GM12874 (cell line): ENCODE data around the gene ZNF563.

ENCODE experiments used
- CTCF ChIP-seq: IDR thresholded peaks from 2 replicates; pipeline ENCODE4 v1.5.1; 2011; ENCODE audit warnings: low read depth, mild to moderate bottlenecking, control low read depth, low read length, moderate library complexity; ENCODE audit not compliant: insufficient read depth

Gene ZNF563

GRCh38 chr19:12353375-12353774, 19.9 kb upstream of the ZNF563 start:
- no peak for TF ChIP-seq CTCF

- TF ChIP-seq CTCF = no peak
These were observed 17.4 kb upstream of the ZNF563 start for GRCh38 chr19:12350890-12351197.

DNA sequence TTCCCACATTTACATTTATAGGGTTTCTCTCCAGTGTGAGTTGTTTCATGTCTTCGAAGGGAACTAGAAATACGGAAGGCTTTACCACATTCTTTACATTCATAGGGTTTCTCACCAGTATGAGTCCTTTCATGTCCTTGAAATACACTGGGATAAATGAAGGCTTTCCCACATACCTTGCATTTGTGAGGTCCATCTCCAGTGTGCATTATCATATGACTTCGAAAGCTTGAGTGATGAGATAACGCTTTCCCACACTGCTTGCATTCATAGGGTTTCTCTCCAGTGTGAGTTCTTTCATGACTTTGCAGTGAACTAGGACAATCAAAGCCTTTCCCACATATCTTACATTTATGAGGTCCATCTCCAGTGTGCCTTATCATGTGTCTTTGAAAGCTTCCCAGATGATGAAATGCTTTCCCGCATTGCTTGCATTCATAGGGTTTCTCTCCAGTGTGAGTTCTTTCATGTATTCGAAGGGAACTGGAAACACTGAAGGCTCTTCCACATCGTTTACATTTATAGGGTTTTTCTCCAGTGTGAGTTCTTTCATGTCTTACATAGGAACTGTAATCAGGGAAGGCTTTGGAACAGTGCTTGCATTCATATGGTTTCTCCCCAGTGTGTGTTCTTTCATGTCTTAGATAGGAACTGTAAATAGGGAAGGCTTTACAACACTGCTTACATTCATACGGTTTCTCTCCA, 16.9 kb upstream of the ZNF563 start:
- TF ChIP-seq CTCF = no peak

- TF ChIP-seq CTCF = 0 out of 2 replicates have a peak, but pooled peaks have one; percentile 15
These were observed 13.5 kb upstream of the ZNF563 start for GRCh38 chr19:12346896-12347295.

DNA sequence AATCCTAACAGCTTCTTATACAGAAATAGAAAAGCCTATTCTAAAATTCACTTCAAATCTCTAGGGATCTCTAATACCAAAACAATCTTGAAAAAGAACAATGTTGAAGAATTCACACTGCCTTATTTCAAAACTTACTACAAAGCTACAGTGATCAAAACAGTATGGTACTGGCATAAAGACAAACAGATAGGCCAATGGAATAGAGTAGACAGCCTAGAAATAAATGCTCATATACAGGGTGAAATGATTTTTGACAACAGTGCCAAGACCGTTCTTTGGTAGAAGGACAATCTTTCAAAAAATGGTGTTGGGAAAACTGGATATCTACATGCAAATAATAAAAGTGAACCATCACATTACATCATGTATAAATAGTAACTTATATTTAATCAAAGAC, 11.8 kb upstream of the ZNF563 start:
- no peak for TF ChIP-seq CTCF

GRCh38 chr19:12331211-12331941, 2.1 kb downstream of the ZNF563 start:
- TF ChIP-seq CTCF = no peak

GRCh38 chr19:12330340-12330739, 3.1 kb downstream of the ZNF563 start:
- no peak for TF ChIP-seq CTCF
